ENCODE measurements around the gene ROR2. TPM values are rescaled to one million over a fixed set of nuclear protein-coding genes. Genes with fewer than 3 reads are reported as not detected.

The ROR2 gene
- total RNA-seq, 1 experiment from 2014 or later, result not detected

GRCh38 chr9:91841591-91841990, 108.4 kb downstream of the ROR2 start:
- Histone ChIP-seq H3K4me1 (ENCODE audit: insufficient read depth, low read length) (peaks cover 15% of the 10 kb centered on the region), H3K9ac (ENCODE audit: low read length) (no peak overlapping the region), H3K4me3 (ENCODE audit: low read length) (no peak overlapping the region), H3K27me3 (ENCODE audit: low read length) (peaks cover 11% of the 10 kb centered on the region; the same call in 1 of the 2 replicates), H3K9me3 (ENCODE audit: low read length) (no peaks in the 10 kb centered on the region), H3K36me3 (ENCODE audit: low read depth, low read length) (no peaks in the 10 kb centered on the region), H4K20me1 (ENCODE audit: low read length) (no peaks in the 10 kb centered on the region), H3K4me2 (ENCODE audit: low read length) (no peak overlapping the region), H3F3A (ENCODE audit: low read length, unreplicated experiment) (no peaks in the 10 kb centered on the region), H3K9me2 (replicated peaks; ENCODE audit: low read length) (no peaks in the 10 kb centered on the region), H3K79me2 (ENCODE audit: low read length) (no peaks in the 10 kb centered on the region), H2AFZ (ENCODE audit: low read length) (no peak overlapping the region), H3K27ac (ENCODE audit: low read length) (no peak overlapping the region)
- no peak for DNase-seq
- ChIA-PET POLR2A (ENCODE audit: unreplicated experiment) (no interaction called here), CTCF (no interaction called here)
- intact Hi-C loops (cut with micrococcal nuclease), result no loop called here
- no TSS peak for BruUV-seq (replicated peaks)
- no peak for ATAC-seq
- TF ChIP-seq, protein P1, sequence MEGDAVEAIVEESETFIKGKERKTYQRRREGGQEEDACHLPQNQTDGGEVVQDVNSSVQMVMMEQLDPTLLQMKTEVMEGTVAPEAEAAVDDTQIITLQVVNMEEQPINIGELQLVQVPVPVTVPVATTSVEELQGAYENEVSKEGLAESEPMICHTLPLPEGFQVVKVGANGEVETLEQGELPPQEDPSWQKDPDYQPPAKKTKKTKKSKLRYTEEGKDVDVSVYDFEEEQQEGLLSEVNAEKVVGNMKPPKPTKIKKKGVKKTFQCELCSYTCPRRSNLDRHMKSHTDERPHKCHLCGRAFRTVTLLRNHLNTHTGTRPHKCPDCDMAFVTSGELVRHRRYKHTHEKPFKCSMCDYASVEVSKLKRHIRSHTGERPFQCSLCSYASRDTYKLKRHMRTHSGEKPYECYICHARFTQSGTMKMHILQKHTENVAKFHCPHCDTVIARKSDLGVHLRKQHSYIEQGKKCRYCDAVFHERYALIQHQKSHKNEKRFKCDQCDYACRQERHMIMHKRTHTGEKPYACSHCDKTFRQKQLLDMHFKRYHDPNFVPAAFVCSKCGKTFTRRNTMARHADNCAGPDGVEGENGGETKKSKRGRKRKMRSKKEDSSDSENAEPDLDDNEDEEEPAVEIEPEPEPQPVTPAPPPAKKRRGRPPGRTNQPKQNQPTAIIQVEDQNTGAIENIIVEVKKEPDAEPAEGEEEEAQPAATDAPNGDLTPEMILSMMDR (conservative IDR thresholded peaks at IDR 0.05; ENCODE audit: low read depth, low read length), result no peak
- TF ChIP-seq EZH2 (IDR thresholded peaks at IDR 0.05; ENCODE audit: low read length, unreplicated experiment) (no peak), EZH2phosphoT487 (IDR thresholded peaks at IDR 0.05; ENCODE audit: borderline replicate concordance, low read length) (no peak)

DNA sequence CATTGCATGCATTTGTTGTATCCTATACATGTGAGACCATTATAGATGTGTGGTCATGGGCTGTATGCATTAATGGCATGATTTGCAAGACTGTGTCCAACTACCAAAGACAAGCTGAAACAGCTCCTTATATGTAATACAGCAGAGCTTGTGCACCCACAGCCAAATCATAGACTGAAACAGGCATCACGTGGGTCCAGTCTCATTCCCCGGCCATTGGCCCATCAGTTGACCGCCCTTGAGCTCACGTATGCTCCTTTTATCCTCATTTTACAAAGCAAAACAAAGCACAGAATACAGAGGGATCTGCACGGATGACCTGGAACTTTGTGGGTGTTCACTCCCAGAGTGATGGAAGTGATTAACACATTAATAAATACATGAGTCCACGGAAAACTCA, 109.1 kb downstream of the ROR2 start:
- H3K36me3 ChIP-seq (ENCODE audit: low read depth, low read length), result no peaks in the 10 kb centered on the region
- H3K27me3 ChIP-seq (ENCODE audit: low read length), result peaks cover 11% of the 10 kb centered on the region; the same call in 1 of the 2 replicates
- no peaks in the 10 kb centered on the region for H3K9me3 ChIP-seq (ENCODE audit: low read length)
- no peaks in the 10 kb centered on the region for H3F3A ChIP-seq (ENCODE audit: low read length, unreplicated experiment)
- H3K27ac ChIP-seq (ENCODE audit: low read length), result no peak overlapping the region
- CTCF ChIA-PET, result no interaction called here
- no peak overlapping the region for H3K4me2 ChIP-seq (ENCODE audit: low read length)
- no peaks in the 10 kb centered on the region for H3K79me2 ChIP-seq (ENCODE audit: low read length)
- no peak overlapping the region for H3K9ac ChIP-seq (ENCODE audit: low read length)
- H3K4me1 ChIP-seq (ENCODE audit: insufficient read depth, low read length), result peaks cover 15% of the 10 kb centered on the region
- H3K9me2 ChIP-seq (replicated peaks; ENCODE audit: low read length), result no peaks in the 10 kb centered on the region
- DNase-seq (no peak), ATAC-seq (no peak)
- intact Hi-C loops (cut with micrococcal nuclease), result no loop called here
- no TSS peak for BruUV-seq (replicated peaks)
- H2AFZ ChIP-seq (ENCODE audit: low read length), result no peak overlapping the region
- TF ChIP-seq EZH2 (IDR thresholded peaks at IDR 0.05; ENCODE audit: low read length, unreplicated experiment), result no peak
- TF ChIP-seq EZH2phosphoT487 (IDR thresholded peaks at IDR 0.05; ENCODE audit: borderline replicate concordance, low read length), result no peak
- TF ChIP-seq, protein P1 (conservative IDR thresholded peaks at IDR 0.05; ENCODE audit: low read depth, low read length), result no peak
- POLR2A ChIA-PET (ENCODE audit: unreplicated experiment), result no interaction called here
- no peak overlapping the region for H3K4me3 ChIP-seq (ENCODE audit: low read length)
- no peaks in the 10 kb centered on the region for H4K20me1 ChIP-seq (ENCODE audit: low read length)

DNA sequence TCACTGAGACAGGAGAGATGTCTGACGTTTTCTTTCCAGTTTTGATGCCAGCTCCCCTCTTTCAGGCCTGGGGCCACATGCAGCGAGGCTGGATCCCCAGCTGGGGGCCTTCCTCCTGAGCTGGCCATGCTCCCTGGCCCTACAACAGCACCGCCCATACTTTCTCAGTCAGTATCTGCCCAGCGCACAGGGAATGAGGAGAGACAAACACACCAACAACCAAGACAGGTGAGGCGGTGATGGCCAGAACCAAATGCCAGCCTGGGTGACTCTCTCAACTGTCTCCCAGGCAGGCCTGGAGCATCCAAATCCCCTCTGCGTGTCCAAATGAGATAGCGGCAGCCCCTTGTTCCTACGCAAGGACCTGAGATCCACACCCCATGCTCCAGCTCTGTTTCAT, 109.6 kb downstream of the ROR2 start:
- Histone ChIP-seq H3K9me2 (replicated peaks; ENCODE audit: low read length) (no peaks in the 10 kb centered on the region), H2AFZ (ENCODE audit: low read length) (no peak overlapping the region), H3K79me2 (ENCODE audit: low read length) (no peaks in the 10 kb centered on the region), H3K27ac (ENCODE audit: low read length) (no peak overlapping the region), H3K9ac (ENCODE audit: low read length) (no peak overlapping the region), H3K36me3 (ENCODE audit: low read depth, low read length) (no peaks in the 10 kb centered on the region), H3K4me2 (ENCODE audit: low read length) (no peak overlapping the region), H3K9me3 (ENCODE audit: low read length) (no peaks in the 10 kb centered on the region), H4K20me1 (ENCODE audit: low read length) (no peaks in the 10 kb centered on the region), H3F3A (ENCODE audit: low read length, unreplicated experiment) (no peaks in the 10 kb centered on the region), H3K27me3 (ENCODE audit: low read length) (peaks cover 11% of the 10 kb centered on the region; the same call in 1 of the 2 replicates), H3K4me1 (ENCODE audit: insufficient read depth, low read length) (peaks cover 15% of the 10 kb centered on the region), H3K4me3 (ENCODE audit: low read length) (no peak overlapping the region)
- intact Hi-C loops (cut with micrococcal nuclease), result no loop called here
- TF ChIP-seq EZH2phosphoT487 (IDR thresholded peaks at IDR 0.05; ENCODE audit: borderline replicate concordance, low read length) (no peak), EZH2 (IDR thresholded peaks at IDR 0.05; ENCODE audit: low read length, unreplicated experiment) (no peak)
- TF ChIP-seq, protein P1 (conservative IDR thresholded peaks at IDR 0.05; ENCODE audit: low read depth, low read length), result no peak
- POLR2A ChIA-PET (ENCODE audit: unreplicated experiment), result no interaction called here
- CTCF ChIA-PET, result no interaction called here
- ATAC-seq (no peak), DNase-seq (no peak)
- BruUV-seq (replicated peaks), result no TSS peak

Data from PC-3 (cell line).